Measurements from ENCODE around the gene RAB4A.
"Not testable (repeated sequence)": the region's sequence is repeated elsewhere in the genome, so short reads cannot be mapped to it uniquely, and the experiment has no call there.

The RAB4A gene

DNA sequence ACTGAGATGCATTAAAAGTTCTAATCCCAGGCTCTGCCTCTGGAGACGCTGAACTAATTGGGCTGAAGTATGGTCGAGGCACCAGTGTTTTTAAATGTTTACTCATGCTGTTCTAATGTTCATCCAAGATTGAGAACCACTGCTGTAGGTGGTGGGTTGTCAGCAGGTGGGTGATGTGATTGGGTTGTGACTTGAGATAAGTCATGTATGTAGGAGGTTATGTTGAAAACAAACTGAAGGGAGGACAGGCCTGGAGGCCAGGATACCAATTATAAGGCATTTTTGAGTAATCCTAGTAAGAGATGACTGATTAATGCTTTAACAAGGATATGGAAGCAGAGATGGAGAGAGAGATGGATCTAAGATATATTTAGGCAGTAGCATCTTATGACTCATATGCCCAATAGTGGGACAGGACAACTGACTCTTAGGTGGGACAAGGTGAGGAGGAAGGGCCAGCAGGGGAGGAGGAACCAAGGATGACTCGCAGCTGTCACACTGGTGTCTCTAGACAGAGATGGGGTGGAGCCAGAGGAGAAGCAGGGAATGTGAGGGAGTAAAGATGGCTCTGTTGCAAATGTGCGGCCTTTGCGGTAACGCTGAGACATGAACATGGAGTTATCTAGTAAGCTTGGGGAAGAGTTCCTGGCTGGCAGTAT is 29.3 kb downstream of the RAB4A start:
- no peak for DNase-seq

DNA sequence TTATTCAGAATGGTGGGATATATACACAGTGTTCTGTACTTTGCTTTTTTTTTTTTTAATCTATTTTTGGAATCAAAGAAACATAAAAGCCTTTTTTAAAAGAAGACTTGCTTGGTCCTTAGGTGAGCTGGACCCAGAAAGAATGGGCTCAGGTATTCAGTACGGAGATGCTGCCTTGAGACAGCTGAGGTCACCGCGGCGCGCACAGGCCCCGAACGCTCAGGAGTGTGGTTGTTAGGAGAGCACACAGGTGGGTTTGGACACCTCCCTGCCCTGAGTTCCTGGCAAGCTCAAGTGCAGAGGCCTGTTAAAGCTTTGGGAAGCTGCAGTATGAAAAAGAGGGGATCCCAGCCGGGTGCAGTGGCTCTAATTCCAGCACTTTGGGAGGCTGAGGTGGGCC is 31.8 kb downstream of the RAB4A start:
- no peak for DNase-seq

- no peak for DNase-seq
Observed at GRCh38 chr1:229303855-229304254, 32.9 kb downstream of the RAB4A start.

GRCh38 chr1:229305392-229305791 is 34.5 kb downstream of the RAB4A start:
- DNase-seq, result no peak

DNA sequence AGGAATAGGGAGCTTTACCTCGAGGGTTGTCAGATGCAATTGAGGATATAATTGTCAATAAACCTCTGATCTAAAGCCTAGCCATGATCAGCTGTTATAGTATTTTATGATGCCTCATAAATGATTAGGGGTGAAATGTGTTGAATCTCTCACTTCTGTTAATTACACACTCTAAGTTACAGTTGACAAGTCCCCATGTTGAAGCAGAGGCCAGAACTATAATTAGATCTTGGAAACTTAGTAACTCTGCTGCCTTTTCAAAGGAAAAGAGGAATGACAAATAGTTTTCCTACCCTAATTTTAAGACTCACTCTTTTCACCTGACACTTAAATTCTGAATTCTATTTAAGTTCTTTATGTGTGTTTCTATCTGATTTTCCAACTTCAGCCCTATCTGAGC is 38.2 kb downstream of the RAB4A start:
- DNase-seq, result no peak

- DNase-seq, result no peak
Observed at GRCh38 chr1:229309684-229310083, 38.8 kb downstream of the RAB4A start.

DNA sequence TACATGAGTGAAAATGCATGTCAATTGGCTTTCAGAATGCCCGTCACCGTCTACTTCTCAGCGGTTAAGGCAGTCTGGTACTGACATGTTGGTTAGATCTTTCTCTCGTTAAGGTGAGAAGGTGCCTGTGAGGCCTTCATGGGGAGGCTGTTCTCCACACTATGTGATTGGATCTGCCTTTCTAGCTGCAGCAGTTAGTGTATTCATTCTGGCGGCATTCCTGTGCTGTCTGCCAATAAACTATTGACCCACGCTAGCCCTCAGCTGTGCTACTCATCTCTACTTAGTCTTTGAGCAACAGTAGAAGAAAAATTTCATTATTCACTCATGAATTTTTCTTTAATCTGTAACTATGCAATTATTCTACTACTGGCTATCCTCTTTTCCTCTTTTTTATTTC is 39.9 kb downstream of the RAB4A start:
- DNase-seq, result no peak

GRCh38 chr1:229316166-229316565 is 45.3 kb downstream of the RAB4A start:
- no peak for DNase-seq

DNA sequence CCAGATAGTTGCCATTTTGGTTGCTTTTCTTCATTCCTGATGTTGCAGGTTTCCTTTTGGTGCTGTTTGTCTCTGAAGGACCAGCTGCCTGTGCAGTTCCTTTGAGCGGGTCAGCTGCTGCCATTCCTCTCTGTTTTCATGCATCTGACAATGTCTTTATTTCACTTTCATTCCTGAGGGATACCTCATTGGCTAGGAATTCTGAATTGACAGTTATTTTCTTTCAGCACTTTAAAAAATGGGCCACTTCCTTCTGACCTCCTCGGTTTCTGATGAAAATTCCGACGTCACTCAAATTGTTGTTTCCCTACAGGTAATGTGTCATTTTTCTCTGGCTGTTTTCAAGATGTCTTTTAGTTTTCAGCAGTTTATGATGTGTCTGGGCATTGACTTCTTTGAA is 47.1 kb downstream of the RAB4A start:
- no peak for DNase-seq

DNA sequence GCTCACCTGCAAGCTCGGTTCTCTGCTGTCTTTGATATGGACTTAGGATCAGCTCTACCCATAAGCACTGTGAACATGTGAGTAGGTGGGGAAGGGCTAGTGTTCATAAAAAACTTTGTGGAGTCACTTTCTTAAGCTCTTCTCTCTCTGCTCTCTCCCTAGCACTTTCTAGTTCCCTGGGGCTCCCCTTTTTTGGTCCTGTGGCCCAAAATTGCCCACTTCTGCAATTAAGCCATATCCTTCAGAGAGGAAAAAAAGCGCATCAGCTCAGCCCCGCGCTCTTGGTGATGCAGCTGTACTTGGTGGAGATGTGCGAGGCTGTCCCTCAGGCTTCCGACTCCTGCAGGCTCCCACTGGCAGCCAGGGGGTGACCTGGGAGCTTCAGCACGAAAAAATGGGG is 48.6 kb downstream of the RAB4A start:
- no peak for DNase-seq

DNA sequence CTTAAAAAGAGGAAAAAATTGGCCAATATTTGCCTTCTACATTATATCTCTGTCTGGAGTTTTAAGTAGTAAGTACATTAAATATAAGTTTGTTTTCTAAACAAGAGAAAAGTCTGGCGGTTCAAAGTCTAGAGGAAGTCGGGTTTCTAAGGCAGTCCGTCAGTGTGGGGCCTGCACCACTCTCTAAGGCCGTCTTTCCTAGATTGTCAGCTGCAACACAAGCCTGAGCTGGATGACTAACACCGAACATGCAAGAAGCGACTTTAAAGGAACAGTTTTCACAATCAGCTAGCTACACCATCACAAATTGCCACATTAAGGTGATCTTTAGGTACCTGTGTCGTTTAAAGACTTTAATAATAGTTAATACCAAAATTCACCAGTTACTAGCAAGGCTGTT is 52.3 kb downstream of the RAB4A start:
- no peak for DNase-seq

DNA sequence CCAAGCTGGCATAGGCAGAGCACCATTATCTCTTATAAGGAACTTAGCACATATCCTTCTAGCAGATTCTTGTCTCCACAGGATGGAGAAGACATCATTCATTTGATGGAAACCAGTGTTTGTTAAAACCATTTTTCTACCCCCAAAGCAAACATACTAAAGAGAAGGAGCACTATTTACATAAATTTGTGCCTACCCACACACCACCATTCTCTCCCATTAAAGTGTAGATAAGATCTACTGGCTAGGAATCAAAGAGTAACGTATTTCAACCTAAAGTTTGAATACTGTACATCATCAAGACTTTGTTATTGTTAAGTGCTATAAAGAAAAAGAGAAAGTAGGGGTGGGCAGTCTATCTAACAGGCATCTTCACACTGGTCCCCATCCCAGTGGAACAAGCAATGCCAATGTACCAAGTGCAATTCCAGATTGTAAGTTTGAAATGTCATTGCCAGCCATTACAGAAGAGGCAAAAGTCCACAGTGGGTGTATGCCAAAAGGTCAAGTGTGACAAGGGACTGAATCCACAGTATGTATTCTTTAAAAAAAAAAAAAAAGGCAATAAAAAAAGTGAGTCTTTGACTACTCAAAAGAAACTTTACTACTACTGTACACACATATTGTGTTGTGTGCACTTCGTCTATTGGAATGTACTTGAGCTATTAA is 53.1 kb downstream of the RAB4A start:
- DNase-seq, result no peak

DNA sequence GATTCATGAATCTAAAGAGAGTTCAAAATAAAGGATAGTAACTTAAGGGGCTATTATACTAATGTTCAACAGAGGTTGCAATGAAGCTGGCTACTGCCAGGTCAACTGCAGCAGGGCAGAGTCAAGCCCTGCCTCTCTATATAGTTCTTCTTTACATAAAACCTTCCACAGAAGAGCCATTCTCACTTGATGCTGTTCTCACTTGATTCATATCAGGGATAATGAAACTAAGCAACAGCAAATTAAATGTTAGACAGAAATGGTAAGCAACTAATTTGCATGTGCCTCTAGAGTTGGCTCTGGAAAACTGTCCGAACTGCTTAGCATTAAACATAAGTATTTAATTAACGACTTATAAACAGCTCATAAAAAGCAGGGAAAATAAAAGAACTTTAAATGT is 54.5 kb downstream of the RAB4A start:
- no peak for DNase-seq

GRCh38 chr1:229325853-229326487 is 55.1 kb downstream of the RAB4A start:
- DNase-seq, result no peak

DNA sequence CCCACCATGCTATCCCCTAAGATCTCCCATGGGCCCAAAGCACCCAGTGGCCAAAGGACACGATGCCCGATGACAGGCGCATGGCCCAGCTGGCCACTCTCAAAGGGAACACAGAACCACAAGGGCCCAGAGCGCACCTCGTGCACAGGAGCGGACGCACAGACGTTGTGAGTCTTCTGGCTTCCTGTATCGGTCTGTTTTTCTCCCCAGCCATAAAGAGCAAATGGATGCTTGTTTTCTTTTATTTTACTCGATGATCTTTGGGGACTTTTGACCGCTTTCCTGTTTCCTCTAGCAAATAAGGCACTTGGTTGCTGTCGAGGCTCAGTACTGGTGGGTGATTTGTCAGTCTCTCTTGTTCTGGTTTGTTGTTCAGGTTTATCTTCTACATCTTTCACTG is 55.7 kb downstream of the RAB4A start:
- no peak for DNase-seq

DNA sequence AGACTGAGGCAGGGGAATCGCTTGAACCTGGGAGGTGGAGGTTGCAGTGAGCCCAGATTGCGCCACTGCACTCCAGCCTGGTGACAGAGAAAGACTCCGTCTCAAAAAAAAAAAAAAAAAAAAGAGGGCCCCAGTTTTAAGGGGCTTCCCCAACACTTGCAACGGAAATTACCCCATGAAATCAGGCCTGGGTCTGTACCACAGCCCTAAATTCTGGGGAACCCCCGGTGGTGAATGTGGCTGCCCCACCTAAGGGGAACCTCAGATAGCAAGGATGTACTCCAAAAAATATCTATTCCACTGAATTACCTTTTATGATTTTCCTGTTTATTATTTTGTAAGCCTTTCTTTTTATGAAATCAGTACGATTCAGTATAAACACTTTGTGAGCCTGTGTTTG is 56.9 kb downstream of the RAB4A start:
- DNase-seq, result not testable (repeated sequence)

DNA sequence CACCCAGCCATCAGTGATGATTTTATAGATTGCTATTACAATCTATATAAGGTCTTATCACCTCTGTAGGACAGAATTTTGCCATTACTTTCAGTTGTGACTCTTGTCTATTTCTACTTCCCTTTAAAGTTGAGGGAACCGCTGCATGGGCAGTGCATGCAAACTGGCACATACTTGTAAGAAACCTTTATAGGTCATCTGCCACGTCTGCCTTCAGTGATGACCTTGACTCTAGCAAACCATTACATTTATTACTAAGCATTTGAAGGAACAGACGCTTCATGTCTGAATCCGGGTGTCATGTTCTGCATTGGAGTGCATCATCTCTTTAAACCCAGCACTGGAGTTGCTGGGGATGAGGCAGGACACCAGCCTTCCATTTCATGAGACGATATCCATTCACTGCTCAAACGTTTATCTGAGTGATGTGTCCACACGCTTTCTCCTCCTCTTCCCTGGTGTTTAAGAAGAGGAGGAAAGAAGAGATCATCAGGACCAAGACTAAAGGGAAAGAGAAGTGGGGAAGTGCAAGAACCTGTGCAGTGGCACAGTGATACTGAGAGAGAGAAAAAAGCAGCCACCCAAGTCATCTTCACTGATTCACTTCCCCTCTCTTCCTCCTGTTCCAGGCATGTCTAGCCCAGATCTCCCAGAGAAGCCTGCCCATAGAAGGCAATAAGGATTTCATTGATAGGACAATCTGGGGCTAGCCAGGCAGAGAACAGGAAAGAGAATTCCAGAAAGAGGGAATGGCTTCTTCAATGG is 57.9 kb downstream of the RAB4A start:
- DNase-seq, result no peak

DNA sequence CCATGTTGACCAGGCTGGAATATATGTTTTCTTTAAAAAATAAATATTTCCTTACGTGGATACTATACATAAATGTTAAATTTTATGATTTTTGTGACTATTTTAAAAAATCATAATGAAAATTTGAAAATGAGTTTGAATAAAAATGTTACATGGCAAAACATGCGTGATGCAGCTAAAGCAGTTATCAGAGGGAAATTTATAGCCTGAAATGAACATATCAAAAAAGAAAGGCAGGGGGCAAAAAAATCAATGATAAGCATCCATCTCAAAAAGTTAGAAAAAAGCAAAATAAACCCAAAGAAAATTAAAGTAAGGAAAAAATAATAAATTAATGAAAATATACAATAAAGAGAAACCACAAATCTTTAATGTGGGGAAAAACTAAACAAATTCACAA is 63.4 kb downstream of the RAB4A start:
- no peak for DNase-seq

GRCh38 chr1:229334716-229335115 is 63.8 kb downstream of the RAB4A start:
- no peak for DNase-seq

DNA sequence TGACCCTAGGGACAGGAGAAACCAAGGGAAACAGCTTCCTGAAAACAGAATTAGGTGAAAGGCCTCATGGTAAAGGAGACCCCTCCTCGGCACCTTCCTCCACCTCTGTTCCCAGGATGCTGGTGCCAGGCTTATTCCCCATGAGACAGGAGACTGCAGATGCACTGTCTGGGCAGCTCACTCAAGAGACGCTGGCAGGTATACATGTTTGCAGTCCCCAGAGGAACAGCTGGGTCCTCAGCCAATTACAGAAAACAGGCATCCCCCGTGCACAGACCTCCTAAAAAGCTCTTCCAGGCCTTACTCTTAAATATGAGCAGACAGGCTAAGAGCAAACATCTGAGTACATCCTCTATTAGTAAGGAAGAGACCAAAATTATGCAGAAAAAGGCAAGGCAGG is 65.4 kb downstream of the RAB4A start:
- peak; percentile 64 for DNase-seq

- no peak for DNase-seq
Observed at GRCh38 chr1:229339086-229339485, 68.2 kb downstream of the RAB4A start.

DNA sequence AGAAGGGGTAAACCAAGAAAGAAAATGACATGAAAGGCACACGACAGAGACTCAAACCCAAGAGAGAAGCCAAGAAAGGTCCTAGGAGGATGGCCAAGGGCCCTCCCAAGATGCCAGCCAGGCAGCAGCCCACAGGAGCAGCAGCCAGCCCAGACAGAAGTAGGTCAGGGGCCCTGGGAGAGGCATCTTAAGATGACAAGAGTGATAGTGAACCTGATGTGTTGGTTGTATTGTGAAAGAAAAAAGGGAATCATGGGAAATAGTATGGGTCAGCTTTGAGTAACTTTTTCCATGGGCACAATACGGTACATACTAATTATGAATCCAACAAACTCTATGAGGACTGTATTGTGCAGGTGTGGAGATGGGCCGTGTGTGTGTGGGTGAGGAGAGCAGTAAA is 68.6 kb downstream of the RAB4A start:
- DNase-seq, result no peak

- peak; percentile 61 for DNase-seq
Observed at GRCh38 chr1:229340496-229340895, 69.6 kb downstream of the RAB4A start.

All from NCI-H1694 treated with DMSO at 0.1 percent for 48 hours (cell line).